T47D (cell line): Measurements from ENCODE around the gene C9orf50.
A peak's percentile ranks its signal among the peaks of the same experiment; 100 is the strongest.

Experiments used
- DNase-seq, 2 experiments: peaks; one replicate each; pipeline versions ENCODE4 v3.0.0 to v3.0.0-alpha.2; 2011 to 2012; ENCODE audit warnings: low read depth in 1 of 2, low spot score in 1 of 2
- JUND ChIP-seq: IDR thresholded peaks from 2 replicates; pipeline ENCODE4 v1.6.1; 2012; ENCODE audit warnings: low read depth
- in situ Hi-C: cut with HindIII; loops from 2 replicates; pipeline ENCODE4 v1.10.0; 2016; ENCODE audit warnings: low sequenced_read_pairs, low pct_unique_long_range_greater_than_20kb

The C9orf50 gene

DNA sequence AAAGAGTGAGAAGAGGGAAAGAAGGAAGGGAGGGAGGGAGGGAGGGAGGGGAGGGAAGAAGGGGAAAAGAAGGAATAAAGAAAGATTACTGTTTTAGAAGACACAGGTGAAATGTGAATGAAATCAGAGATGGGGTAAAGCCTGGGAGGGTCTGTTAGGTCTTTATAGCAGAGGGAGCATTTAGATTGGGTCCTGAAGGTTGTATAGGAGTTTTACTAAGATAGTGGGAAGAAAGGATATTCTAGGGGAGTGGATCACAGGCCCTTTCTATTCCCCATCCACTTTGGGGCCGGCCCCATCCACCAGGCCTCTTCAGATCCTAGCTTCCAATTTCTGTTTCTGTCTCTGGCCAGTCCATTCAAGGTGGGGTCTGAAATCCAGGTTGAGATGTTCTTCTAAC is 35.5 kb downstream of the C9orf50 start:
- in situ Hi-C loops = no loop called here
- DNase-seq = no peak
- no peak for TF ChIP-seq JUND

DNA sequence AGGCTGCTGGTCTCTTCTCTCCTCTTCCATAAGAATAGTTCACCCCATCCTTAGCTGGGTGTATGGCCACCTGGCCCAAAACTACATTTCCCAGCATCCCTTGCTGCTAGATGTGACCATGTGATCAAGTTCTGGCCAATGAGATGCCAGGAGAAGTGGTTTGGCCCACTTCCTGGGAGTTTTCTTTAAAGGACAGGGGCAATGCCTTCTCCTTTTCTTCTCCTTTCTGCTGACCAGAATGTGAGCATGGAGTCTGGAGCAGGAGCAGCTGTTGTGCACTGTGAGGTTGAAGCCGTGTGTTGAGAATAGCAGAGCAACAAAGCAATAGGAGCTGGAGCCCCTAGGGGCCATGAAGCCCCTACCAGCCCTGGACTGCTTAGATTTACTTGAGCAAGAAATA is 36.8 kb downstream of the C9orf50 start:
- in situ Hi-C loops = no loop called here
- peak; percentile 85 to 96 for DNase-seq
- no peak for TF ChIP-seq JUND

DNA sequence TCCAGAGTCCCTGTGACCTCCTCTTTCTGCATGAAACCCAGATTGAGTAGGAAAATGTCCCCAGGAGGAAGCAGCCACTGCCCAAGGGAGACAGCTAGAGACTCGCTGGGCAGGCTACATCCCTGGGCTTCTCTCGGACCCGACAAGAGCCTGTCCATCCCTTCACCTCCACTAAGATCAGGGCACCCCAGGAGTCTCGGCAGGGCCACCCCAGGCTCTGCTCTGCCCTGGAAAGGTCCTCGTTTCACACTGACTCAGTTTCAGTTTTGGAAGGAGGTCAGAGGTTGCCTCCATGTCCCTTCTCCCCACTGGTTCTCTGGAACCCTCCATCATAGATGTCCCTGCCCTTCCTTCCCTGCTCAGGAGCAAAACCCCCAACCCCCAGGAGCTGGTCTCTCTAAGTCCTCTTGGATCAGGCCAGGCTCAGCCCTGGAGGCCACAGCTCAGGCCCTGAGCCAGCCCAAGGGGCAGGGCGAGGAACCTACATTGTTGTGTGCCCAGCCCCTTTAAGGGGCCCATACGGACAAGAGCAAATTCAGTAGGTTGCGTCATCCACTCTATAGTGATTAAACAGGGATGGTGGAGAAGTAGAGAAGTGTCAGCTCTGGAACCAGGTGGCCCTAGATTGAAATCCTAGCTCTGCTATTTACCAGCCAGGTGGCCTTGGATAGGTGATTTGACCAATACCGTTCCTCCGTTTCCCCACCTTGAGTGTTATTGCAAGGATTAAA is 37.4 kb downstream of the C9orf50 start:
- TF ChIP-seq JUND = no peak
- in situ Hi-C loops = no loop called here
- no peak for DNase-seq

DNA sequence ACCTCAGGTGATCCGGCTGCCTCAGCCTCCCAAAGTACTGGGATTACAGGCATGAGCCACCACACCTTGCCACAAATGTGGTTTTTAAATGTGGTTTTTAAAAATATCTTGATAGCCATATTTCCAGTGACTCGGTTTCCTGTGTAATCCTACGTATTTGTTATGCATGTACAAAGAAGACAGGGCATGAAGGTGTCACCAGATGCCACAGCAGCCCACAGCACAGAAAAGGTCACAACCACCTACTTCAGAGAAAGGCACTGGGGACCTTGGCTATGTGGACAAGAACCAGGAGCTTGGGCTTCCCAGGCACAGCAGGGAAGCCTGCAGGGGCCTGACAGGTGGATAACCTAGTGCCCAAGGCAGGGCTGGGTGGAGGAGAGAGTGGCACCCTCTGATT is 38.0 kb downstream of the C9orf50 start:
- no peak for TF ChIP-seq JUND
- in situ Hi-C loops = no loop called here

GRCh38 chr9:129581505-129582189 is 39.3 kb downstream of the C9orf50 start:
- in situ Hi-C loops = no loop called here
- TF ChIP-seq JUND = no peak
- no peak for DNase-seq

More for the DNA sequence above, 38.0 kb downstream of the C9orf50 start:
- no peak for DNase-seq

DNA sequence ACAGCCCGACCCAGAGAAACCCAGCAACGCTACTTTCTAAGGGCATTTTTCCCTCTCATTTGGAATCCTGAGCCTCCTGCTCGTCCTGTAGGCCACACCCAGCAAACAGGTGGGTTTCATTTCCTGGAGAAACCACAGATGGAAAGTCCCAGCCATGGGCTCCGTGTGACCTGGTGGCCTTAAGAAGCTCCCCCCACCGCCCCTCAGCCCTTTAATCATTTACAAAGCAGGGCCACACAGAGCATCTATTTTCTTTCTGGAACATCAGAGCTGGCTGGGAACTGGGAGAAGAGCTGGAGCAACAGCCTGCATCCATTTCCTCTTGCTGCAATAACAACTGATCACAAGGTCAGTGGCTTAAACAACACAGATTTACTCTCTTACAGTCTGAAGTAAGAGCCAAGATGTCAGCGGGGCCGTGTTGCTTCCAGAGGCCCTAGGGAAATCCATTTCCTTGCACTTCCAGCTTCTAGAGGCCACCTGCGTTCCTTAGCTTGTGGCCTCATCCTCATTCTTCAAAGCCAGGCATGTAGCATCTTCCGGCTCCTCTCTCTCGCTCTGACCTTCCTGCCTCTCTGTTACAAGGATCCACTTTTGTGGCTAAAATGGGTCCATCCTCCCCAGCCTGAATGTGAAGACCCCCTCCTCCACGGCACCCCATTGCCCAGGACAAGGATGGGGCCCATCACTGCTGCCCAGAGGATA is 40.5 kb downstream of the C9orf50 start:
- no peak for TF ChIP-seq JUND
- no peak for DNase-seq

GRCh38 chr9:129579294-129579693 is 41.6 kb downstream of the C9orf50 start:
- no peak for TF ChIP-seq JUND
- DNase-seq = no peak
- in situ Hi-C loops = no loop called here

More for the DNA sequence above, 40.5 kb downstream of the C9orf50 start:
- in situ Hi-C loops = no loop called here

GRCh38 chr9:129576546-129577543 is 44.1 kb downstream of the C9orf50 start:
- TF ChIP-seq JUND = no peak
- in situ Hi-C loops = no loop called here
- DNase-seq = no peak

GRCh38 chr9:129575818-129576217 is 45.1 kb downstream of the C9orf50 start:
- peak in 1 of 2 experiments; percentile 39 for DNase-seq
- in situ Hi-C loops = no loop called here
- no peak for TF ChIP-seq JUND

GRCh38 chr9:129574911-129575585 is 45.9 kb downstream of the C9orf50 start:
- in situ Hi-C loops = no loop called here
- DNase-seq = peak in 1 of 2 experiments; percentile 49
- no peak for TF ChIP-seq JUND

DNA sequence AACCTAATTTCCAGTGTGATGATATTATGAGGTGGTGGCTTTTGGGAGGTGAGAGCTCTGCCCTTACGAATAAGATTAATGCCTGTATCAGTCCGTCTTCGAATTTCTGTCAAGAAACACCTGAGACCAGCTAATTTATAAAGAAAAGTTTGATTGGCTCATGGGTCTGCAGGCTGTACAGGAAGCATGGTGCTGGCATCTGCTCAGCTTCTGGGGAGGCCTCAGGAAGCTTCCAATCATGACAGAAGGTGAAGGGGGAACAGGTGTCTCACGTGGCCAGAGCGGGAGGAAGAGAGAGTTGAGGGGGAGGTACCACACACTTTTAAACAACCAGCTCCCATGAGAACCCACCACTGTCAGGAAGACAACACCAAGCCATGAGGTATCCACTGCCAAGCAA is 46.9 kb downstream of the C9orf50 start:
- TF ChIP-seq JUND = no peak
- DNase-seq = no peak
- in situ Hi-C loops = no loop called here
